GM19372 (cell line): ENCODE data around the gene GNAZ.

ENCODE experiments used
- ATAC-seq: cut with Tn5 transposase; IDR thresholded peaks from one replicate; pipeline ENCODE4 v1.9.1; 2021; ENCODE audit warnings: mild to moderate bottlenecking, low read depth, moderate library complexity; ENCODE audit not compliant: unreplicated experiment

GNAZ gene

DNA sequence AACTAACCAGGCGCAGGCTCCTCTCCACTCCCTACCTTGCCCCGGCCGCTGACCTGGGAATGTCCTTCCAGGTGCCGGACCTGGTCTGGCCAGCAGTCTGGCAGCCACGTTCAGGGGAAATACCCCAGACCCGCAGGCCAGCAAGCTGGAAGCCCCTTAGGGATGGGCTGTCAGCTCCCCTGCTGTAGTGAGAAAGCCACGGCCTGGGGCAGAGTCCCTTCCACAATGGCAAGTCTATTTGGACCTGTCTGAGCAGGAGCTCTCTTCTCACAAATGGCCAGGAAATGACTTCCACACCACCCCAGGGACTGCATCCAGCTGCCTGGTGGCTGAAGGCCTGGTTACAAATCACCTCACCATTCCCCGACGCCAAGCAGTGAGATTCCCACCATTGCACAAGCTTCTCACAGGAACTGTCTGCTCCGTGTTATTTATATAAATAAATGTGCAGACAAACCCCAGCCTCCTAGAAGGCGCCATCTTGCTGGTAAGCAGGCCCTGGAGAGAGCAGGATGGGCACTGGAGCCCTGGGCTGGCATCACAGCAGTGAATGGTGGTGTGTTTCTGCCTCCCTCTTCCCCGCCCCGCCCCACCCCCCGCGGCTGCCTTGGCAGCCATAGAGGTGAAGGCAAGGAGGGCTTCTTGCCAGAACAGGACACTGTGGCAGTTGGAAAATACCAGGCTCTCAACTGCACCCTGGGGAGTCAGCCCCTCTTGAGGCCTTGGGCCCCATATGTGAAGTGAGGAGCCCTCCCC is 47.8 kb downstream of the GNAZ start:
- ATAC-seq: no peak

DNA sequence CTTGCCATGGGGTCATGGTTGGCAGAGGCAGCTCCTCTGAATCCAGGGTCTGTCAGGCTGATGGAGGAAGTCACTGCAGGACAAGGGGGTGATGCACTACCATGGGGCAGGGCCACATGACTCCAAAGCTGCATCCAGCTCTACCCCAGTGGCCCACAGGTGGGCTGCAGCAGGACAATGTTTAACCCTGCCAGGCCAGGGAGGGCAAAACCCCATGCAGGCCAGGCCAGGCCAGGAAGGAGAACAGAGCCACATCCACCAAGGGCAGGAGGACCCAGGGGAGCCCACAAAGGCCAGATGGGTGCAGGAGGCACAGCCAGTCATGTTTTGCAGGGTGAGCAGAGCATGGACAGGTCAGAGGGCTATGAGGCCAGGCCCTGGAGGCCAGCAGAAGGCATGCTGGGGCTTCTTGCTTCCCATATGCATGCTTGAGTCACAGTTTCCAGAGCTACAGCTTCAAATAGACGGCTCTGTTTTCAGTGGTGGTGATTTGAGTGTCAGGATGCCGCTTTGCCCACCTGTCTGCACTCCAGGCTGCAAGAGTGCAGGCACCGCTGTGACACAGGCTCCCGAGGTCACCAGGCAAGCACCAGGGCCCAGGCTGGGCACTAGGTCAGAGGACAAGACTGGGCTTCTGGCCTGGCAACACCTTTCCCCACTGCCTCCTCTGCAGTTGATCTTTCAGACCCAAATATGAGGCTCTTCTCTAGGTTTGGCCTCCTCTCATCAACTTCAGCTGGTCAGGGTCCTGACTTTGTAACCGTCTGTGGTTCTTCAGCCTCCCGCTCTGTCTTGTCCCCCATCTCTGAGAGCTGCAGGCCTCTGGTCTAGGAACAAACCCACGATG is 48.6 kb downstream of the GNAZ start:
- ATAC-seq: no peak

DNA sequence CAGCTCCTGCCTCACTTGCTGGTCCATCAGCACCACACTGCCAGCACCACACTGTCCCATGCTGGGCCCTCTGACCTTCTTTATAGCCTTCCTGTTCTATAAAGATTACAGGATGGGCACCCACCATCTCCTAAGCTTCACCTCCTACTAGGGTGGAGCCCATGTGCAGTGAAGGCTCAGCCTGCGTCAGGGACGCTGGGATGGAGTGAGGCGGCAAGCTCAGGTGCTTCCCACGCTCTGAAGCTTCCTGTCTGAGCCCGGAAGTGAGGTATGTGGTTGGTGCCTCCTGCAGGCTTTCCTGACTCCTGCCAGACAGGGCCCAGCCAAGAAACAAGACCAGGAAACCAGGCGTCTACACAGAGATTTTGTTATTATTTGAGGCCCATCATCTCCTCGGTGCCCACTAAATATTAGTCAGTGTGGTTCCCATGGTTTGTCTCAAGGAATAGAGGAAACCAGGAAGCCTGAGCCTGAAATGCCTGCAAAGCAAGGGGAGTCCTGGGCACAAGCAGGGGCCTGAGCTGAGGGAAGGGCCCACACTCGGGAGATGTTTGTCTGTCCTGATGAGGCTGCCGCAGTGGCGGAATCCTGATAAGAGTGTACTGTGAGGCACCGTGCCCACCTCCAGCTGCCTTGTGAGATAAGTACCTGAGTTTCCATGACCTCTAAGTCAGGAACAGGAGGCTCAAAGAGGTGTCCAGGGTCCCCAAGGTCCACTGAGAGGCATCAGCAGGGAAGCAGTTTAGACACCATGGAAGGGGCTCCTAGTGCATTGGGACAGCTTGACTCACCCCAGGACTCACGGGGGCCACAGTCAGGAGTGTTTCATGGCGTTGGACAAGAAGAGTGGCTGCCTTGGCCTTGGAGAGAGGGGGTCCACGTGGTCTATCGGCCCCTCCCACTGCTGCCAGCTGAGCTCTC is 49.4 kb downstream of the GNAZ start:
- ATAC-seq: no peak

DNA sequence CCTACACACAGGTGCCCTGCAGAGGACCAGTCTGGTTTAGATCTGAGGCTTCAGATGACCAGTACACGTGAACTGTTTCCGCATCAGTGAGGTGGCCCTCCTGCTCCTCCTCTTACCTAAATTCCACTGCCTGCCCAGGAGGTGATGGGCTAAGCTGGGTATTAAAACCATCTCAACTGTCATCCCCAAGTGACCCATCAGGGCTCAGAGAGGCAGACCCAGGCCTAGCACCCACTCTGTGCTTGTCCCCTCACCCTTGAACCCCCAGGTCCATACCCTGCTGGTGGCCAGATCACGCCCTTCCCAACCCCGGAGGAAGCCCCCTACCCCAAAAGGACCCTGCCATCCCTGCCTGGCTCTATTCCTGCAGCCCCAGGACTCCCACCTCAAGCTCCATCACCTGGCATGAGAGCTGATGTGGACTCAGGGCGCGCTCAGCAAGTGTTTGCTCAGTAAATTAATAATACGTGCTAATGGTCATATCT is 50.1 kb downstream of the GNAZ start:
- no peak for ATAC-seq

GRCh38 chr22:23121000-23121421 is 50.7 kb downstream of the GNAZ start:
- no peak for ATAC-seq

DNA sequence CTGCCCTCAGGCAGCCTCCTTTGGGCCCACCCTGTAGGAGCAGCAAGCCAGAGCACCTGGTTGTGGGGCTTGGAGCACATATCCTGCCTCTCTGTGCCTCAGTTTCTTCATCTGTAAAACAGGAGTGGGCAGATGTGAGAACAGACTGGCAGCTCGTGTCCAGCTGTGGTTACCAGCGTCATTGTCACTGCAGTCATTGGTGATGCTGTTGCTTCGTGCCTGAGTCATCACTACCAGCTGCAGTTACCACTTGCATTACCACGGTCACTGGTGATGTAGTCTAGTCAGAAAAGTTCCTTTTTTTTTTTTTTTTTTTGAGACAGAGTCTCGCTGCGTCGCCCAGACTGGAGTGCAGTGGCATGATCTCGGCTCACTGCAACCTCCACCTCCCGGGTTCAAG is 51.1 kb downstream of the GNAZ start:
- no peak for ATAC-seq

DNA sequence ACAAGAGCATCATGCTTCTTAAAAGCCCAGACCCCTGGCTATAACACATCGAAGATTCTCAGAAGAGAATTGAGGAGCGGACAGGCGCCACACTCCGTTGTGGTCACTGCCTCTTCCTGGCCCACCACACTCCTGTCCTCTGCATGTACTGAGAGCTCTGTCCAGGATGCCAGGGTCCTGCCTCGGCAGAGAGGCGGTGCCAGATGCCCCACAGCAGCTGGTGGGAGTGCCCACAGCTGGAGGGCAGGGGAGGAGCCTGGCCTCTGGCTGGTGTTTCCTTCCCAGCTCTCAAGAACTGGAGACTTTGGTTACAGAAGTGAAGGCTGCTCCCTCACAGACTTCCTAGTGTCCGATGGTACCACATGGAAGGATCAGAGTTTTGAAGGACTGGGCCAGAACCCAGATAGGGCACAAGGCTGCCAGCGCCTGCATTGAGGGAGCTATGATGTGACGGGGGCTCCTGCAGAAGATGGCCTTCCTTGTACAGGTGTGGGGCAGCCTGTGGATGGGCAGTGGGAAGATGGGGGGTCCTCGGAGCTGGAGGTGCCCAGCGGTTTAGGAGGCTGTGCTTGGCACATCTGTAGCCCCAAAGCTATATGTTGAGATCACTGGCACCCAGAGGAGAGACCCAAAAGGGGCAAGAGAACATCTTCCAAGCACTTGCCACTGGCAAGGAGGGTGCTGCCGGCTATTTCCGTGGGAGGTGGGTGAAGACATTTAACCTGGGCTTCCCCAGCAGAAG is 52.1 kb downstream of the GNAZ start:
- ATAC-seq: no peak

GRCh38 chr22:23122992-23123803 is 52.9 kb downstream of the GNAZ start:
- ATAC-seq: no peak

- no peak for ATAC-seq
These were observed 53.5 kb downstream of the GNAZ start for GRCh38 chr22:23123804-23124254.

DNA sequence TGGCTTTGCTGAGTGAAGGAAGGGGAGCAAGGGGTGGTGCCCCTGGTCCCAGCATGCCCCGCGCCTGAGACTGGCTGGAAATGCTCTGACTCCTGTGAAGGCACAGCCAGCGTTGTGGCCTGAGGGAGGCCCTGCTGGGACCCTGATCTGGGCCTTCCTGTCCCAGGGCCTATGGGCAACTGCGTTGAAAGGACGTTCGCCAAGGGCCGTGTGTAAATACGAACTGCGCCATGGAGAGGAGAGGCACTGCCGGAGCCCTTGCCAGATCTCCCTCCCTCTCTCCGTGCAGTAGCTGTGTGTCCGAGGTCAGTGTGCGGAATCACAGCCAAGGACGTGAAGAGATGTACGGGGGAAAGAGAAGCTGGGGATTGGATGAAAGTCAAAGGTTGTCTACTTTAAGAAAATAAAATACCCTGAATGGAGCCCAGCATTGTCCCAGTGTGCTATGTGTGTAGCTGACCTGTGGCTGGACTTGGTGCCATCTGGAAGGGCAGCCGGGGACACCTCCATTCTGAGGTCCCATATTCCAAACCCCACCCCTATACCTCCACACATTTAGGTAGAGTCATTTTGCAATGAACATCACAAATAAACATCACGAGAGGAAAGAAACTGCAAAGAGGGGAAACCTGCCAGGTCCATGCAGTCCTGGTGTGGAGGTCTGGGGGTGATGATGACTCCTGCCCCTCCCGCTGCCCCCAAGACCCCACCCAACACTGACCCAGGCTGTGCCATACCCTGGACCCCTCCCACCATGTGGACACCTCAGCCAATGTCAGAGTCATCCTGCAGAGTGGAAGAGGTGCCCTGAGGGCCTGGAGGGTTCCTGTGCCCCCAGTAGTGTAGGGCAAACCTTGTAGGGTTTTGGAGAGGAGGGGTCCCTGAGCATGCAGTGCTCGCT is 54.5 kb downstream of the GNAZ start:
- ATAC-seq: no peak

DNA sequence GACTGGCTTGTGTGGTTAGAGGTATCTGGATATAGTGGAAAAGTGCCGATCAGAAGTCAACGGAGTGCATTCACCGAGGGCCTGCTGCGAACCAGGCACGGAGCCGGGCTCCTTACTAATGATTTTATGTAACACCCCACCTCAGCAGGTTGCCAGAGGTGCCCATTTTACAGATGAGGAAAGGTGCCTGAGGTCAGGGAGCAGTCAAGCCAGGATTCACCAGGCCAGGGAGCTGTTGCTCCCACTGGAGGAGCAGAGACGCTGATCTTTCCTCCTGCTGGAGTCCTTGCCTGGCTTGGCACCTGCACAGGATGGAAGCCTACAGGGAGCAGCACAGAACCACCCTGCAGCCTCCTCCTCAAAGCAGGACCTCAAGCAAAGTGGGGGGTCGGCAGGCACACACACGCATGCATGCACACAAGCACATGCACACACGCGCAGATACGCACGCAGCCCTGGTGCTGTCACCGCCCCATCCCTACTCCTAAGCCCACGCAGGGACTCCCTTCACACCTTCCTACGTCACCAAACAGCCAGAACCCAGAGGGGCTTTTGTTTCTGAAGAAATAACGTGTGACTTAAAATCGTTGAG is 55.3 kb downstream of the GNAZ start:
- ATAC-seq: no peak

DNA sequence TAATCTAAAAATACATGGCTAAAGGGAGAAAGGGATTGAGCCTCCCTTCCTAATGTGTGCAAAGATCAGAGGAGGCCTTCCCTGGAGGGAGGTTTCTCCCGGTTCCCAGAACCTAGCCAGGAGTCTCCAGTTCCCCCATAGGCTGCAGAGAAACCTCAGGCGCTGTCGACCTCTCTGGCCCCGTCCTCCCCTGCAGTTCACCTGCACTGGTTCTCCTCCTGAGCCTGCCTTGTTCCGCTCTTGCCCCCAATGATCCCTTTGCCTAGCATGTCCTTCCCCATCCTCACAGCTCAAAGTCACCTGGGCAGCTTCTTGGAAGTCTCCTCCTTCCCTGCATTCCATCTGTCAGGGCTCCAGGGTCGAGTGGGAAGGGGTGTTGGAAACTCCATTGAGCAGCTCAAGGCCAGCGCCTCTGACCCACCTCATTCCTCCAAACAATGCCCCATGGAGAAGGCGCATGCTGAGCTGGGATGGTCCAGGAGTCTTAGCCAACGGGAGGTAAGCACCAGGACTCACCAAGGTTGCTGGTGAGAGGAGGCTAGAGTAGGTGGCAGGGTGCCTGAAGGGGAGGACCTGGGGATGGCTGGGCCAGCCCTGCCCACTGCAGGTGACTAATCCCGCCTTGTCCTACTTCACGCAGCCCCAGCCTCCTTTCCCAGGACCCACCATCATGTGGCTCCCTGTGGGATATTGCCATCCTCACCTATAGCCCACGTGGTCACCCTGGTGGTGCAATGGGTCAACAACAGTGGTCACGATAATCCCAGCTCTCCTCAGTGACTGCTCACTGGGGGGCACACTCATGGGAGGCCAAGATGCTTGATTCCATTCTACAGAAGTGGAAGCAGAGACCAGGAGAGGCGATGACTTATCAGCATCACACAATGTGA is 56.1 kb downstream of the GNAZ start:
- ATAC-seq: no peak

DNA sequence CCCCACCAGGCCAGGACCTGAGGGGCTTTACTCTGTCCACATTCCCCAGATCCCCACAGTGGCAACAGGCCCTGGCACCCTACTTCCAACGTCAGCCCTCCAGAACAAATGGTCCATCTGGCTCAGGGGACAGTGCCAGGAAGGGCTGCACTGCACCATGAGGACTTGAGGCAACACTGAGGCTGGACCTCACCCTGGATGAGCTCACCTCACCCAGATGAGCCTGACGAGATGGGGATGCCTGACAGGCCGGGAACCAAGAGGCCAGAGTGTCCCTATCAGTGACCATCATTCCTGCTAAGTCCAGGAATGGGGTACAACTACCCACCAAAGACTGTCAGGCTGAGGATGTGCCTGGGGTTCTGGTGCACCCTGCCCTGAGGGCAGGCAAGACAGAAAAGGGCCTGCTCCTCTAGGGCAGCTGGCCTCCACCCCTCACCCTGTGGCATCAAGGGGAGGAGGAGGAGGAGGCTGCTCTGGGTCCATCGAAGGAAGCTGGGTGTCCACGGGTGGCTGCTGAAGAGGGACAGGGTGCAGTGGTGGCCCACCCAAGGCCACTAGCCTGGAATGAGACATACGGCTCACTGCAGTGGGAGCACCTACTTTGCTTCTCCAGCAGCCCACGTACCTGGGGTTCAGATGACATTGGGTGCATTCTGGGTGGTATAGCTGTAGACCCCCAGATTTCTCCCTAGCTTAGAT is 56.9 kb downstream of the GNAZ start:
- ATAC-seq: no peak

DNA sequence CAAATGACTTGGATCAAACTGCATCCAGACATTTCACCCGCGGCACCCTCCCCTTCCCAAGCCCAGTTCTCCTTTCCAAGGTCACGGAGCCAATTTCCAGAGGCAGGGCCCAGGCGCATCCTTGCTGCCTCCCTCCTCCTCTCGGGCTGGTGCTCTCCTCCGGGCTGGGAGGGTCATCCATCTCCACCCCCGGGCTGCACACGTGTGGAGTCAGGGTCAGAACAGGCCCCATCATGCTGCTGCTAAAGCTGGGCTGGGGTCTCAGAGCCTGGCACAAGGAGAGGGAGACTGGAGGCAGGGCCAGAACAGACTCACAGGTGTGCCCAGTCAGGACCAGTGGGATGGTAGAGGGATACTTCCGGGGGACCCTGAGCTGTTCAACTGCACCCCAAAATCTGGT is 57.5 kb downstream of the GNAZ start:
- no peak for ATAC-seq

- no peak for ATAC-seq
These were observed 58.2 kb downstream of the GNAZ start for GRCh38 chr22:23128269-23129108.
